Measurements from ENCODE around the gene AGMAT. TPM values are rescaled to one million over a fixed set of nuclear protein-coding genes. Genes with fewer than 3 reads are reported as not detected.
A peak's percentile ranks its signal among the peaks of the same experiment; 100 is the strongest.

AGMAT gene
- polyA plus RNA-seq, 1 experiment, result 0.74 TPM

DNA sequence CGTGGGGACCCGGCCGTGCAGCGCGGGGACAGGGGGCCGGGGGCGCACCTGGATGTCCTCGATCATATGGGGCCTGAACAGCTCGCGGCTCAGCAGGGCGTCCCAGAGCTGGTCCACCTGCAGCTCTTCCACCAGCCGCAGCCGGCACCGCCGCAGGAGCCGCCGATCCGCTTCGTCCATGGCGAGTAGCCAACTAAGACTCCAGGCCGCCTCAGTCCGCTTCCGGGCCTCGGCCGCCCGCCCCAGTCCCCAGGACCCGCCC is 60.9 kb downstream of the AGMAT start, which contains the start of gene CASP9:
CASP9 (minus strand) TSS at position 195 of the 262 bp plus-strand sequence; CDS start at position 180, 15 bp downstream.
- CTCF ChIA-PET, result no interaction called here

DNA sequence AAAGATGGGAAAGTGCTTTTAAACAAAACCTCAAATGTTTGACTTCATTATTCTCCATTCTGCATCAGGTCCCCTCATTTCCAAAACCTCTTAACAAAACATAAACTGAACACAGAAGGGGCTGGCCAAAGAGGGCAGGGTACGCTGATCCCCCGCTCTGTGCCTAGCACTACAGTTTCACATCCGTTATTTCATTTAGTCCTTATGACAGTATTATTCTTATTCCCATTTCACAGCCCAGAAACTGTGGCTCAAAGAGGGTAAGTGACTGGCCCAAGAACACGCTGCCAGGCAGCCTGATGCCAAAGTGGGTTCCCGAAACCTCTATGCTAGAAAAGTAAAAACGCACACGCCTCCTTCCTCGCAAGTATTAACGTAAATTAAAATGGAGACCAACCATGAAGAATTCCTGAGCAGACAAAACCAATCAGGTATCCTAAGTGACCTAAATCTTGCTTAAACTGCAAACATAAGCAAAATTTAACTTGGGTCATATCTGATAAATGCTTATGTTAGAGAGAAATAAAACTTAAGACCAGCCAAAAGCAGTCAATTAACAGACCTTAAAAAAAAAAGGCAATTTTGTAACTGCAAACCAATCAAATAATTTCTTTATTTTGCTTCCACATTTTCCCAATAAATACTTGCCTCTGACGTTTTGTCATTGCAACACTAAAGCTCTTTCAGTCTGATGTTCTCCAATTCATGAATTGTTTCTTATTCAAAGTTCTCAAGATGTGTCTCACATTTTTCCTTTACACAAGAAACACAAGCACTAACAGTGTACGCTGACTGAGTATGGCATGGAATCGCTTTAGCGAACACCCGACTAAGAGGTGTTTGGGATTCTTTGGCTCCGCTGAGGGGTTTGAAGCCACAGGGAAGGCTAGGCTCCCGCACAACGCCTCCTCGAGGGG is 61.5 kb downstream of the AGMAT start:
- peak overlapping the region; percentile 68 for H3K27ac ChIP-seq (ENCODE audit: low read depth, low read length)
- peaks cover 4% of the 10 kb centered on the region; the same call in 1 of the 2 replicates for H3K9me3 ChIP-seq (ENCODE audit: control insufficient read depth, insufficient read depth, low read length)
- POLR2A ChIA-PET, result interaction anchor here (0.6 kb wide), 1 partner anchor 631 kb away, joined by 12 read pairs; no protein-coding TSS in a partner anchor
- no peaks in the 10 kb centered on the region for H3K27me3 ChIP-seq (ENCODE audit: control insufficient read depth, insufficient read depth, low read length)
- TF ChIP-seq, protein P1, sequence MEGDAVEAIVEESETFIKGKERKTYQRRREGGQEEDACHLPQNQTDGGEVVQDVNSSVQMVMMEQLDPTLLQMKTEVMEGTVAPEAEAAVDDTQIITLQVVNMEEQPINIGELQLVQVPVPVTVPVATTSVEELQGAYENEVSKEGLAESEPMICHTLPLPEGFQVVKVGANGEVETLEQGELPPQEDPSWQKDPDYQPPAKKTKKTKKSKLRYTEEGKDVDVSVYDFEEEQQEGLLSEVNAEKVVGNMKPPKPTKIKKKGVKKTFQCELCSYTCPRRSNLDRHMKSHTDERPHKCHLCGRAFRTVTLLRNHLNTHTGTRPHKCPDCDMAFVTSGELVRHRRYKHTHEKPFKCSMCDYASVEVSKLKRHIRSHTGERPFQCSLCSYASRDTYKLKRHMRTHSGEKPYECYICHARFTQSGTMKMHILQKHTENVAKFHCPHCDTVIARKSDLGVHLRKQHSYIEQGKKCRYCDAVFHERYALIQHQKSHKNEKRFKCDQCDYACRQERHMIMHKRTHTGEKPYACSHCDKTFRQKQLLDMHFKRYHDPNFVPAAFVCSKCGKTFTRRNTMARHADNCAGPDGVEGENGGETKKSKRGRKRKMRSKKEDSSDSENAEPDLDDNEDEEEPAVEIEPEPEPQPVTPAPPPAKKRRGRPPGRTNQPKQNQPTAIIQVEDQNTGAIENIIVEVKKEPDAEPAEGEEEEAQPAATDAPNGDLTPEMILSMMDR (IDR thresholded peaks at IDR 0.05; ENCODE audit: low read depth, low read length), result no peak
- CTCF ChIA-PET, result no interaction called here
- peak overlapping the region; percentile 73 for H3K4me3 ChIP-seq (ENCODE audit: low read depth, low read length)
- no peak for DNase-seq (ENCODE audit: low read depth, low spot score)

More for the DNA sequence above, 60.9 kb downstream of the AGMAT start, which contains the start of gene CASP9:
- H3K9me3 ChIP-seq (ENCODE audit: control insufficient read depth, insufficient read depth, low read length), result peaks cover 4% of the 10 kb centered on the region; the same call in 1 of the 2 replicates
- H3K4me3 ChIP-seq (ENCODE audit: low read depth, low read length), result peak within 1 kb of the TSS; percentile 84
- H3K27me3 ChIP-seq (ENCODE audit: control insufficient read depth, insufficient read depth, low read length), result no peaks in the 10 kb centered on the region
- DNase-seq (ENCODE audit: low read depth, low spot score), result no peak
- peak within 1 kb of the TSS; percentile 99 for H3K27ac ChIP-seq (ENCODE audit: low read depth, low read length)
- TF ChIP-seq, protein P1 (IDR thresholded peaks at IDR 0.05; ENCODE audit: low read depth, low read length), result no peak
- POLR2A ChIA-PET, result interaction anchor here (0.6 kb wide), 1 partner anchor 631 kb away, joined by 12 read pairs; no protein-coding TSS in a partner anchor

DNA sequence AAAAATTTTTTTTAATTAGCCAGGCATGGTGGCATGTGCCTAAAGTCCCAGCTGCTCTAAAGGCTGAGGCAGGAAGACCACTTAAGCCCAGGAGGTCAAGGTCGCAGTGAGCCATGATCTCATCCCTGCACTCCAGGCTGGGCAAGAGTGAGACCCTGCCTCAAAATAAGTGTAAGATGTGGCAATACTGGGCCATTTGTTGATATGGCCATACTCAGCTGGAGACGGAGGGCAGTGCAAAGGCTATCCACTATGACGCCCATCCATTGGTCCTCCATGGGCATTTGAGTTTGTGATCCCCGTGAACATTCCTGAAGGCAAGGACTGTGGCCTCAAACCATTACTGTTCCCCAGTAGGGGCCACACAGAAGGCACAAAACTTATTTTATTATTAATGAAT is 62.3 kb downstream of the AGMAT start:
- peaks cover 4% of the 10 kb centered on the region; the same call in 1 of the 2 replicates for H3K9me3 ChIP-seq (ENCODE audit: control insufficient read depth, insufficient read depth, low read length)
- no peak overlapping the region for H3K4me3 ChIP-seq (ENCODE audit: low read depth, low read length)
- no peaks in the 10 kb centered on the region for H3K27me3 ChIP-seq (ENCODE audit: control insufficient read depth, insufficient read depth, low read length)
- ChIA-PET CTCF (no interaction called here), POLR2A (no interaction called here)
- TF ChIP-seq, protein P1 (IDR thresholded peaks at IDR 0.05; ENCODE audit: low read depth, low read length), result no peak
- H3K27ac ChIP-seq (ENCODE audit: low read depth, low read length), result no peak overlapping the region
- DNase-seq (ENCODE audit: low read depth, low spot score), result no peak

Small RNA genes within 50 kb of the gene (small RNA-seq; reads per million reads assigned to genes)
- not detected for gene CD24P1 (ENCODE audit: insufficient read length, low read depth)
- not detected for gene RNU7-179P (ENCODE audit: insufficient read length, low read depth)
- not detected for gene SCARNA21B (ENCODE audit: insufficient read length, low read depth)

Other genes with a start within 250 kb of the AGMAT start
- gene EFHD2, start 175.2 kb downstream of the AGMAT start, polyA plus RNA-seq (2011; rRNA removed), result 30.4 and 35.7 TPM in 2 replicates
- gene CTRC, start 146.6 kb downstream of the AGMAT start, polyA plus RNA-seq (2011; rRNA removed), result not detected in 2 replicates
- gene CELA2A, start 128.3 kb downstream of the AGMAT start, polyA plus RNA-seq (2011; rRNA removed), result not detected in 2 replicates
- gene CELA2B, start 108.9 kb downstream of the AGMAT start, polyA plus RNA-seq (2011; rRNA removed), result not detected in 2 replicates
- gene CASP9, start 60.8 kb downstream of the AGMAT start, polyA plus RNA-seq (2011; rRNA removed), result 10.4 and 10.8 TPM in 2 replicates
- 14.0 and 18.4 TPM in 2 replicates for gene DNAJC16, start 58.2 kb downstream of the AGMAT start, polyA plus RNA-seq (2011; rRNA removed)
- 7.8 and 8.7 TPM in 2 replicates for gene DDI2, start 32.4 kb upstream of the AGMAT start, polyA plus RNA-seq (2011; rRNA removed)
- gene PLEKHM2, start 99.3 kb upstream of the AGMAT start, polyA plus RNA-seq (2011; rRNA removed), result 24.4 and 37.1 TPM in 2 replicates
- gene SLC25A34, start 151.2 kb upstream of the AGMAT start, polyA plus RNA-seq (2011; rRNA removed), result 0.46 and 0.60 TPM in 2 replicates
- gene TMEM82, start 157.4 kb upstream of the AGMAT start, polyA plus RNA-seq (2011; rRNA removed), result not detected in 2 replicates
- gene FBLIM1, start 173.7 kb upstream of the AGMAT start, polyA plus RNA-seq (2011; rRNA removed), result 122 and 143 TPM in 2 replicates
- 2.7 and 3.0 TPM in 2 replicates for gene UQCRHL, start 222.6 kb upstream of the AGMAT start, polyA plus RNA-seq (2011; rRNA removed)